HepG2 (cell line): ENCODE measurements around the gene ST6GALNAC2.

Experiments
- BHLHE40 ChIP-seq: IDR thresholded peaks from 2 replicates; pipeline ENCODE4 v1.6.1; 2011; ENCODE audit warnings: low read length, improper control_type of control experiment
- TF ChIP-seq, protein P1 (sequence below): sonication (generic); formaldehyde crosslinking; IDR thresholded peaks from 2 replicates; pipeline ENCODE4 v1.5.0; 2020; ENCODE audit warnings: mild to moderate bottlenecking, missing genetic modification reagents, moderate library complexity

DNA sequence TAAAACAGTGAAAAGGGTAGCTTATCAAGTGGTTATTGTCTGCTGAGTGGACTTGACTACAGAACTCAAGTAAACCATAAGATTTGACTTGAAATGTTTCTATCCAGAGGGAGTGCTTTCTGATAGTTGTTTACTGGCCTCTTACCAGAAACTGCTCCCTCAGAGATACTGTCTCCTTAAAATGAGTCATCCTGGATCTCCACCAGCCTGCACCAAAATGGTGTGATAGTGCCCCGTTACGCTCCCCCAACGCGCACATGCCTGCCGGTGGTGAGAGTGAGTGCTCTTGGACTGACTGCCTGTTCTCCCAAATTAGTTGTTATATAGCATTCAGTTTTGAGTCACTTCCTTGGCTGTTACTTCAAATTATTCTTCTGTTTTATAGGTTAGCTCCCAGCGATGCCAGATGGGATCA is 22.9 kb downstream of the ST6GALNAC2 start:
- TF ChIP-seq BHLHE40 = no peak
- TF ChIP-seq, protein P1, sequence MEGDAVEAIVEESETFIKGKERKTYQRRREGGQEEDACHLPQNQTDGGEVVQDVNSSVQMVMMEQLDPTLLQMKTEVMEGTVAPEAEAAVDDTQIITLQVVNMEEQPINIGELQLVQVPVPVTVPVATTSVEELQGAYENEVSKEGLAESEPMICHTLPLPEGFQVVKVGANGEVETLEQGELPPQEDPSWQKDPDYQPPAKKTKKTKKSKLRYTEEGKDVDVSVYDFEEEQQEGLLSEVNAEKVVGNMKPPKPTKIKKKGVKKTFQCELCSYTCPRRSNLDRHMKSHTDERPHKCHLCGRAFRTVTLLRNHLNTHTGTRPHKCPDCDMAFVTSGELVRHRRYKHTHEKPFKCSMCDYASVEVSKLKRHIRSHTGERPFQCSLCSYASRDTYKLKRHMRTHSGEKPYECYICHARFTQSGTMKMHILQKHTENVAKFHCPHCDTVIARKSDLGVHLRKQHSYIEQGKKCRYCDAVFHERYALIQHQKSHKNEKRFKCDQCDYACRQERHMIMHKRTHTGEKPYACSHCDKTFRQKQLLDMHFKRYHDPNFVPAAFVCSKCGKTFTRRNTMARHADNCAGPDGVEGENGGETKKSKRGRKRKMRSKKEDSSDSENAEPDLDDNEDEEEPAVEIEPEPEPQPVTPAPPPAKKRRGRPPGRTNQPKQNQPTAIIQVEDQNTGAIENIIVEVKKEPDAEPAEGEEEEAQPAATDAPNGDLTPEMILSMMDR (CRISPR knock-in tag) = no peak
